ENCODE results near the gene DNAJB6. TPM values are rescaled to one million over a fixed set of nuclear protein-coding genes. Genes with fewer than 3 reads are reported as not detected.
"Not testable (repeated sequence)": the region's sequence is repeated elsewhere in the genome, so short reads cannot be mapped to it uniquely, and the experiment has no call there.

Gene DNAJB6
- total RNA-seq, 1 donor from 2014 or later = 172 TPM

DNA sequence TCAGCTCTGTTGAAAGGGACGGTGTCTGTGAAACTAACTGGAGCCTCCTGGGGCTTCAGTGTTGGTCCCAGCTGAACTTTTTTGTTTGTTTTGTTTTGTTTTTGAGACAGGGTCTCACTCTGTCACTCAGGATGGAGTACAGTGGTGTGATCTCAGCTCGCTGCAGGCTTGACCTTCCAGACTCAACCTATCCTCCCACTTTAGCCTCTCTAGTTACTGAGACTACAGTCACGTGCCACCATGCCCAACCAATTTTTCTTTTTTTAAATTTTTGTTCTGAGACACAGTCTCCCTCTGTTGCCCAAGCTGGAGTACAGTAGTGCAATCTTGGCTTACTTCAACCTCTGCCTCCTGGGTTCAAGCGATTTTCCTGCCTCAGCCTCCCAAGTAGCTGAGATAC is 13.4 kb upstream of the DNAJB6 start:
- peak overlapping the region; percentile 25 for H3K27ac Mint-ChIP-seq
- no peak overlapping the region for H3K9ac ChIP-seq
- peaks cover 3% of the 10 kb centered on the region for H3K4me1 ChIP-seq
- H3K27me3 ChIP-seq = no peaks in the 10 kb centered on the region
- H3K36me3 Mint-ChIP-seq = peaks cover 2% of the 10 kb centered on the region
- no peak overlapping the region for H3K27ac ChIP-seq
- H3K4me3 ChIP-seq = no peak overlapping the region
- no peak overlapping the region for H3K4me3 Mint-ChIP-seq
- H3K4me1 Mint-ChIP-seq = peaks cover 12% of the 10 kb centered on the region
- H3F3A ChIP-seq (ENCODE audit: low read depth) = peaks cover 2% of the 10 kb centered on the region
- H2AFZ ChIP-seq (replicated peaks) = no peak overlapping the region
- H4K20me1 ChIP-seq (ENCODE audit: low read depth) = no peaks in the 10 kb centered on the region
- no peak overlapping the region for H3K4me2 ChIP-seq
- H3K79me2 ChIP-seq (ENCODE audit: low read depth) = no peaks in the 10 kb centered on the region
- no peaks in the 10 kb centered on the region for H3K9me3 Mint-ChIP-seq
- DNase-seq (ENCODE audit: low spot score) = no peak
- no peaks in the 10 kb centered on the region for H3K36me3 ChIP-seq
- H3K9me3 ChIP-seq (ENCODE audit: low read depth) = no peaks in the 10 kb centered on the region
- H3K27me3 Mint-ChIP-seq (ENCODE audit: insufficient read depth, low read depth) = peaks cover 3% of the 10 kb centered on the region
- TF ChIP-seq CTCF (IDR thresholded peaks at IDR 0.05) (no peak), EZH2phosphoT487 (IDR thresholded peaks at IDR 0.05) (no peak), EZH2 (IDR thresholded peaks at IDR 0.05) (no peak)

DNA sequence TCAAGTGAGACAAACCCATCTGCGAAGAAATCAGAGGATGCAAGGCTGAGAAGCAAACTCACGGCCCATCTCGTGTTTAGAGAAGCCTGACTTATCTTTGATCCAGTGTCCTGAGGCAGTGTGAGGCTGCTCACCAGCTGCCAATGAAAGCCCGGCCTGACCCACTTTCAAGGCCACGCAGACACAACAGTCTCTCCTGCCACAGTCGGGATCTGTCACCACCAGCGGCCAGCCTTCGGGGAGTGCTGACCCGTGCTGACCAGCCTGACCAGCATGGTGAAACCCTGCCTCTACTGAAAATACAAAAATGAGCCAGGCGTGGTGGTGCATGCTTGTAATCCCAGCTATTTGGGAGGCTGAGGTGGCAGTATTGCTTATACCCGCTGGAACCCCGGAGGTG is 7.4 kb upstream of the DNAJB6 start:
- H3K27me3 Mint-ChIP-seq (ENCODE audit: insufficient read depth, low read depth) = peaks cover 2% of the 10 kb centered on the region

GRCh38 chr7:157330567-157330966 is 6.2 kb upstream of the DNAJB6 start:
- not testable (repeated sequence) for H2AFZ ChIP-seq (replicated peaks); H3K36me3 Mint-ChIP-seq; H3K4me3 ChIP-seq; H3K27me3 ChIP-seq; H3K79me2 ChIP-seq (ENCODE audit: low read depth); H3K36me3 ChIP-seq; H3K4me3 Mint-ChIP-seq; H4K20me1 ChIP-seq (ENCODE audit: low read depth); H3K27me3 Mint-ChIP-seq (ENCODE audit: insufficient read depth, low read depth); H3K27ac ChIP-seq; H3F3A ChIP-seq (ENCODE audit: low read depth); DNase-seq (ENCODE audit: low spot score); H3K9ac ChIP-seq; H3K4me2 ChIP-seq; H3K9me3 Mint-ChIP-seq; H3K4me1 Mint-ChIP-seq; H3K4me1 ChIP-seq; H3K27ac Mint-ChIP-seq; H3K9me3 ChIP-seq (ENCODE audit: low read depth)

More for the DNA sequence above, 7.4 kb upstream of the DNAJB6 start:
- TF ChIP-seq EZH2phosphoT487 (IDR thresholded peaks at IDR 0.05) (no peak), CTCF (IDR thresholded peaks at IDR 0.05) (no peak), EZH2 (IDR thresholded peaks at IDR 0.05) (no peak)
- H3K27ac ChIP-seq = no peak overlapping the region
- Mint-ChIP-seq H3K36me3 (no peaks in the 10 kb centered on the region), H3K27ac (no peak overlapping the region), H3K9me3 (no peaks in the 10 kb centered on the region), H3K4me3 (no peak overlapping the region), H3K4me1 (peaks cover 4% of the 10 kb centered on the region)
- no peaks in the 10 kb centered on the region for H3K9me3 ChIP-seq (ENCODE audit: low read depth)
- H3K36me3 ChIP-seq = no peaks in the 10 kb centered on the region
- H3K79me2 ChIP-seq (ENCODE audit: low read depth) = no peaks in the 10 kb centered on the region
- H3K4me1 ChIP-seq = no peaks in the 10 kb centered on the region
- no peak overlapping the region for H3K4me3 ChIP-seq
- H3K4me2 ChIP-seq = no peak overlapping the region
- no peak overlapping the region for H2AFZ ChIP-seq (replicated peaks)
- no peaks in the 10 kb centered on the region for H4K20me1 ChIP-seq (ENCODE audit: low read depth)
- no peaks in the 10 kb centered on the region for H3K27me3 ChIP-seq
- no peak overlapping the region for H3K9ac ChIP-seq
- H3F3A ChIP-seq (ENCODE audit: low read depth) = no peaks in the 10 kb centered on the region
- DNase-seq (ENCODE audit: low spot score) = no peak

GRCh38 chr7:157331049-157331448 is 5.8 kb upstream of the DNAJB6 start:
- not testable (repeated sequence) for H3K36me3 ChIP-seq; H3K4me2 ChIP-seq; H3K27me3 Mint-ChIP-seq (ENCODE audit: insufficient read depth, low read depth); H3K9ac ChIP-seq; H3K27me3 ChIP-seq; H3K79me2 ChIP-seq (ENCODE audit: low read depth); H3K4me3 Mint-ChIP-seq; H3K36me3 Mint-ChIP-seq; H2AFZ ChIP-seq (replicated peaks); H3K27ac Mint-ChIP-seq; H3K27ac ChIP-seq; H3K9me3 ChIP-seq (ENCODE audit: low read depth); H3F3A ChIP-seq (ENCODE audit: low read depth); H3K4me3 ChIP-seq; H3K4me1 ChIP-seq; H4K20me1 ChIP-seq (ENCODE audit: low read depth); H3K4me1 Mint-ChIP-seq; H3K9me3 Mint-ChIP-seq; DNase-seq (ENCODE audit: low spot score)

All from neural progenitor cell (in vitro differentiated cells).